Measurements from ENCODE around the gene CCDC159.

GRCh38 chr19:11367528-11367927 is 21.2 kb downstream of the CCDC159 start:
- TF ChIP-seq CTCF (IDR thresholded peaks at IDR 0.05) (no peak), POLR2A (IDR thresholded peaks at IDR 0.05) (no peak)
